ENCODE data around the gene GFOD1.

Gene GFOD1

DNA sequence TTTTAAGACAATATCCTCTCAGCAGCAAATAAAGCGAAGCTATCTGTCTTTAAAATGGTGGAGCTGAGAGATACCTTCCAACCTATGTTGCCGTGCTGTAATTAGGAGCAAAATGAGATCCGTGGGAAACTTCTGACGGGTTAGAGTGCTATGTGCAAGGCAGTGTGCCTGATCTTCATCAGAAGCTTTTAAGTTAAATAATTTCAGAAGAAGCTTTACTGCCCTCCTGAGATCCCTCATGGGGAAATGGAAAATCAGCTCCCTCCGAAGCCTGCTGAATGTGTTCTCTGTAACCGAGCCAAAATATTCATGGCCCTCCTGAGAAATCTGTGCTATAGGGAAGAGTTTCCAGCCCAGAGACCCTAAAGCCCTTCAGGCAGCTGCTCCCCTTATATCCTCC lies 115.3 kb downstream of the GFOD1 start:
- no peak for DNase-seq

DNA sequence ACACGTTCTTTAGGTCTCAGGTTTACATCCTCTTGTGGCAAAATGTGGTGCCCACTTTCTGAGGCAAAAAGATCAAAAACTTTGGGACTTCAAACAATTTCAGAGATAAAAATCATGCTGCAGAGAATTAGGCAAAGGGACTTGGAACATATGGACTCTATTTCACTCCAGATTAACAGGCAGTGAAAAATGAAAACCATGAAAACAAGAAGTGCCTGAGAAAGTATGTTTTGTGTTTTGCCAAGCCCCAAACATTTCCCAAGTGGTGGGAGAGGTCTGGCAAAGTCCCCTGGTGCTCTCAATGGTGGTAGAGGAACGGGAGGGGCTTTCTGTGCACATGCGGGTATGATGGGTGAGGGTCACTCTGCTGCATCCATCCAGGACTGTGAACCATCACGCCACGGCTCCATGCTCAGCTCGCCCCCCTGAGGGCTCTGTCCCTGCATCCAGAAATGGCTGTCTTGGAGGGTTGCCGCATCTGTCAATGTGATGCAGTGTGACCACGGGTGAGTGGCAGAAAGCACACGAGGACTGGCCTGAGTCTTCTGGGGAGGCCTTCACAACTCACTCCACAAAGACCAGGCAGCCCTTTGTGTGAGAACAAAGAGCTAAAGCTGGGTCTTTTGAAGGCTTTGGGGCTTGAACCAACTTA lies 115.9 kb downstream of the GFOD1 start:
- DNase-seq, result no peak

DNA sequence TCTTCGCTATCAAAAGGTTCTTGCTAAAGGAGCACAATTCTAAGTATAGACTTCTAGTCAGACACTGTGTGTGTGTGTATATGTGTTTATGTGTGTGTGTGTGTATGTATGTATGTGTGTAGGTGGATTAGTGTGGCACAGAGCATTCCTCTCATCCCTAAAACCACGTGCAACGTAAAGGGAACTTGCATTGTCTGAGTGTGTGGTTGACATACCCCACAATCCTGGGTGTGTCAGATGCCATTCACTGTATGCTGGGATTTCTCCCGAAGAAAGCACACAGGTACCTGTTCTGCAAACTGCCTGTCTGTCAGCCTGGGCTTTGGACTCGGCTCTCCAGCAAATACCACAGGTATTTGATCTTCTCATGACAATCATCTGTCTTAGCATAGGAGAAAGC lies 116.8 kb downstream of the GFOD1 start:
- no peak for DNase-seq

DNA sequence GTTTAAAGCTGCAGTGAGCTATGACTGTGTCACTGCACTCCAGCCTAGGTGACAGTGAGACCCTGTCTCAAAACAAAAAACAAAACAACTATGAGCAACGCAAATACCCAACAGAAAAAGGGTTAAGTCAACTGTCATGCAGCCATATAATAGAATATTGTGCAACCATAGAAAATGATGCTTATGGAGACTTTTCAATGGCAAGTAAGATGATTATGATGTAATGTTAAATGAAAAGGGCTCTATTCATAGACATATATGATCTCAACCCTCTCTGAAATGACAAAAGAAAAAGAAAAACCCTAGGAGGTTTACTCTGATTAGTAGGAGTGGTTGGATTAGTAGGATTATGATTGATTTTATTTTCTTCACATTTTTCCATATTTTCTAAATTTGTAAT lies 117.8 kb downstream of the GFOD1 start:
- DNase-seq, result no peak

DNA sequence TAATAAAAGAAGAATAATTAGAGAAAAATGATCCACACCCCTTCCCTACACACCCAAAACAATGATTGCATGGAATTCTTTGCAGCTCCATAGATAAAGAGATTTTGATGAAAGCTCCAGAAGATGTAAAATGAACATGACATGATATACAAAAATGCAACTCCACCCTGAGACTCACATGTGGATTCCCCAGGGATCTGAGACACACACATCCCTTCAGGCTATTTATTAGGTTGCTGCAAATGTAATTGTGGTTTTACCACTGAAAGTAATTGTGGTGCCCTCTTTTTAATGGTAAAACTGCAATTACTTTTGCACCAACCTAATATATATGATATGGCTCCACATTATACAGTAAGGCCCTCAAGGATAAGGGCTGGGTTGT lies 118.7 kb downstream of the GFOD1 start:
- DNase-seq, result no peak

DNA sequence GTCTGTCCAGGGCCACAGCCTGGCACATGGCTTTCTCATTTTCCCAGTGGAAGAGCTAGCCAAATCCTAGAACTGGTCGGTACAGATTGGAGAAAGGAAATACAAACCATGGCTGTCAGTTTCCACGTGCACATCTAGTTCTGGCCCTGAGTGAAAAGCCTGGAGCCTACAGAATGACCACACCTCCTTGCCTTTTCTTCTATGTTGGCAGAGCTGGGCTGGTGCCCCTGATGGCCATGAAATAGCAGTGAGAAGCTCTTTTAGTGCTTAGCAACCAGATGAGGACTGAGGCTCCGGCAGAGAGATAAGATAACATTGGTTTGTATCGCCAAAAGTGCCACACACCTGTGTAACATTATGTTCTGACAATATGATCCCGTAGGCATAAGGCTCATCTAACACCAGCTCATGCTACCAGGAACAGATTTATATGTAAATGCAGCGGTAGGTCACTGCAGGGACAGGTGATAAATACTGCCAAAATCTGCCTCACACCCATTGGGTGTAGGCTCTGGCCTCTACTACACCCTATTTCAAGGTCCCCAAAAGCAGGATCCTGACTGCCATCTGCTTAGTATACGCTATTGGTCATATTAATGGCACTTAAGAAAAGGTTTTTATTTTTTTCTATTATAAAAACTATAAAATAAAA lies 119.2 kb downstream of the GFOD1 start:
- DNase-seq, result no peak

DNA sequence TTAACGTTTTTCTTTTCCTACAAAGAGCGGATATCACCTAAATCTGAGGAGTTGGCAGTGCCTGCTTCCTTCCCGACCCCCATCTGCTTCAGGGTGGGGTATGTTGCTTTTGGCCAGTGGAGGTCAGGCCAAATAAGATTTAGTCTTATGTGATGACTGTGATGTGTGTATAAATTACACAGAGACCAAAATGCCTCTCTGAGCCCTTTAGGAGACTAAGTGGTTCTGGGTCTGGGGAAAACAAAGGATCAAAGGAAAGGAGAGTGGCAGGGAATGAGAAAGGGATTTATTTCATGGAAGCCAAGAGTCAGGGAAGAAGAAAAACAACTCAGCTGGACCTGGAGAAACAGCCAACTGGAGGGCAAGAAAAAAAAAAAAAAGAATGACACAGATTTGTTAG lies 120.0 kb downstream of the GFOD1 start:
- DNase-seq, result no peak

DNA sequence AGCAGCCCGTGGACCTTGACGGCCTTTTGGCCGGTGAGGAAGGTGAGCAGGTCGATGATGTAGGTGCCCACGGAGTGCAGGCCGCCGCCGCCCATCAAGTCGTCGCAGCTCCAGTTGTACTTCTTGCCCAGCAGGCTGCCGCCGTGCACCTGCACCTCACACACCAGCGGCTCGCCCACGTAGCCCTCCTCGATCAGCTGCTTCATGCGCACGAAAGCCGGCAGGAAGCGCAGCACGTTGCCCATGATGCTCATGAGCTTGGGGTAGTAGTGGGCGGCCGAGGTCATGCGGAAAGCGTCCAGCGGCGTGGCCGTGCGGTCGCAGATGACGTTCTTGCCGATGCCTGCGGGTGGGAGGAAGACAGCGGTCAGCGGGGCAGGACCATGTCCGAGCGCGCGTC lies 122.1 kb downstream of the GFOD1 start:
- no peak for DNase-seq

DNA sequence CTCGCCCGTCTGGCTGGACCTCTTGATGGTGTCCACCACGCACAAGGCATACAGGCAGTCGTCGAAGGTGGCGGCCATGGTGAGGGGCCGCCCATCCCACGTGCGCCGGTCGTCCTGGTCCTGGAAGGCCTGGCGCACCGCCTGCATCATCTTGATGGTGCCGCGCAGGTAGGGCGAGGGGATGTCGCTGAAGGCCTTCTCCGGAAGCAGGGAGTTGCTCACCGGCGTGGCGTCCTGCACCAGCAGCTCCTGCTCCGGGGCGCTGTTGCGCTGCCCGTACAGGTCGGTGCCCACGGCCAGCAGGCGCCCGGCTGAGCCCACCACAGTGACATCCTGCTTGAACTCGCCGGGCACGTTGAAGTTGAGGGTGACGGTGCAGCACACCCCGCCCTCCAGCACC lies 122.6 kb downstream of the GFOD1 start:
- no peak for DNase-seq

DNA sequence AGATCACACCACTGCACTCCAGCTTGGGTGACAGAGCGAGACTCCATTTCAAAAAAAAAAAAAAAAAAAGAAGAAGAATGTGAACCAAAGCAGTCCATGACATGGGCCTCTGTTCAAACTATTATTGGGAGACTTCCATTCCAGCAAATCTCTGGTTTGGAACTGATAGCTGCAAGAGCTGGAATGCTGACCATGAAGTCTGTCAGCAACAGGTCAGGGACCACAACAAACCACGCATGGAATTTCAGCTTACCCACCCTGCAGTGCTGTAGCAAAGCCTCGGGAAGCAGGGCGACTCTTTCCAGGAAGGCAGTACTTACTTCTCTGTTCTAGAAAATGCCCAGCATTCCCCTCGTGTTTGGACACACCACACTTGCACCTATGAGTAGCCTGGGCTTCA lies 125.0 kb downstream of the GFOD1 start:
- DNase-seq, result no peak

DNA sequence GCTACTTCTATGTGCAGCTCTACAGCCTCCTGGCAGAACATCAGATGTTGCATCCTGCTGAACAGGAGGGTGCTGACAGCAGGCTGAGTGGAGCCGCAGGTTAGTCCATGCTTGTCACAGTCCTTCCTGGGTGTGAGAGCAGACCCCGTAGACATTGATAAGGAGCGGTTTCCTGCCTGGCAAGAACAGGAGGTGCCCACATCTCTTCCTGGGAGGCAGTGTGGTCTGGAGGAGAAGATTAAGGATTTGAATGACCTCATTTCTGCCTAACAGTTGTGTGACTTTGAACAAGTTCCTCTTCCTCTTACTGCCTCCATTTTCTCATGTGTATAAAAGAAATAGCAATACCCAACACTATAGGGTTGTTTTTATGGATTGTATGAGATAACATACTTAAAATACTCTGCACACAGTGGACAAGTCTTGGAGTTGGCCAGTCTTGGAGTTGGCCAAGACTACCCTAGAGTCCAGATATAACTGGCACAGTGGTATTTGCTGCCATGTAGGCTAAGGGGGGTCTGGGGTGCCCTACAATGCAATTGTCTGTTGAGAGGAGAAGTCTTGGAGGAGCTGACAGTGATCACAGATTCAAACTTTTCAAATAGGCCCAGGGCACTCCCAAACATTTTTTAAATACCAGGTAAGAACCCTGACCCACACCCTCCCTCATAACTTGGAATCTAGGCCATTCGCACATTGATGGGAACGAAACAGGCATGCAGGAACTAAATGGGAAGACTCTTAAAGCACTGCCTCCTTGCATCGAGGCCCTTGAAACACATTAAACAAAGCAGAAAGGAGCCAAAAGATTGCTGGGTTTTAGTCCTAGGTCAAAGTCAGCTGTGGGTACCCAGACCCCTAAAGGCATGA lies 126.5 kb downstream of the GFOD1 start:
- DNase-seq, result no peak

DNA sequence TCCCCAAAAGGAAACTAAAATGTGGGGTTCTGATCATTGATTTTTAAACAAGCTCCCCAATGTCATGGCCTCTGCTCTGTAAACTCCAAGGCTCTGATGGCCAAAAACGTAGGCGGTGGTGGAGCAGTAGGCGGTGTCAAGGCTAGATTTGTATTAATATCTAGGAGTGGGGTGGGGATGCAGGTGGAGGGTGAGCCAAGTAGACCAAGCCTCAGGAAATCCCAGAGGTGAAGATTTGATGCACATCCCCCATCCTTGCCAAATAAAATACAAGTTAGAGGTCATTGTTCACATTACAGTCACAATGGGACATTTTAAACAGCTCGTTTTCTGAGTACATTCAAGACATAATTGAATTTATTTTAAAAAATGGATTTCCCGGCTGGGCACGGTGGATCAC lies 128.1 kb downstream of the GFOD1 start:
- DNase-seq, result no peak

DNA sequence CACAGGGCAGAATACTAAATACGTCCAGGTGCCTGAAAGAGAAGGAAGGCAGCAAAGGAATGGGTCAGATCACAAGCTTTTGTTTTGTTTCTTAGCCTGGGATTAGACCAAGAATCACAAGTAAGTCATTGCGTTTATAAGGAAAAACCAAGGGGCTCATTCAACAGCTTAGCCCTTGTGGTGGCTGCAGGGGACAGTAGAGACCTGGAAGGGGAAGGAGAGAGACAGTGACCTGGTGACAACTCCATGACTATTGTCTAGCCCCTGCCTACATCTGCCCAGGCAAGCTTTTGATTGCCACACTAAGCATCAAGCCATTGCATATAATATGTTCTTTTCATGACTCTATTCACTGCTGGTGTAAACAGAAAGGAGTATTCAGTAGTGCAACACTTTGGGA lies 128.9 kb downstream of the GFOD1 start:
- no peak for DNase-seq

DNA sequence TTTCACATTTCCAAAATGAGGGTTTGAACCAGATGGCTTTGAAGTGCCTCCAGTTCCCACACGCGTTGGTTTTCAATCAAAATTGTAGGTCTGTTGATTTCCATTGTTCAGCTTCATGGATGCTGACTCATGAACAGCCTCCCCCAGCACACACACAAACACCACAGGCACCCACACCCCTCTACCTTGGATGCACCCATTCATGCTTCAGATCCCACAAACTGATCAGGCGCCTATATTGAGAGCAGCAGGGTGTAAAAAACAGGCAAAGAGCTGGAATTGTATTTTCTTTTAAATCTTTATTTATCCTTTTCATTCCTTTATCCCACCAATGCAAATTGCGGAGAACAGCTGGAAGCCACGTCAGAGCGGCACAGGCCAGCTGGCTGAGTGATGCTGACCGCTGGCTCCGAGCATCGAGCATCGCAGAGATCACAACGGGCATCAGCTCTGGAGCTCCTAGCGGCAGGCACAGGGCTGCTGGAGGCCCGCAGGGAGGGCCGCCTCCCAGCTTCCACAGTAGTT lies 129.8 kb downstream of the GFOD1 start:
- DNase-seq, result peak; percentile 8

DNA sequence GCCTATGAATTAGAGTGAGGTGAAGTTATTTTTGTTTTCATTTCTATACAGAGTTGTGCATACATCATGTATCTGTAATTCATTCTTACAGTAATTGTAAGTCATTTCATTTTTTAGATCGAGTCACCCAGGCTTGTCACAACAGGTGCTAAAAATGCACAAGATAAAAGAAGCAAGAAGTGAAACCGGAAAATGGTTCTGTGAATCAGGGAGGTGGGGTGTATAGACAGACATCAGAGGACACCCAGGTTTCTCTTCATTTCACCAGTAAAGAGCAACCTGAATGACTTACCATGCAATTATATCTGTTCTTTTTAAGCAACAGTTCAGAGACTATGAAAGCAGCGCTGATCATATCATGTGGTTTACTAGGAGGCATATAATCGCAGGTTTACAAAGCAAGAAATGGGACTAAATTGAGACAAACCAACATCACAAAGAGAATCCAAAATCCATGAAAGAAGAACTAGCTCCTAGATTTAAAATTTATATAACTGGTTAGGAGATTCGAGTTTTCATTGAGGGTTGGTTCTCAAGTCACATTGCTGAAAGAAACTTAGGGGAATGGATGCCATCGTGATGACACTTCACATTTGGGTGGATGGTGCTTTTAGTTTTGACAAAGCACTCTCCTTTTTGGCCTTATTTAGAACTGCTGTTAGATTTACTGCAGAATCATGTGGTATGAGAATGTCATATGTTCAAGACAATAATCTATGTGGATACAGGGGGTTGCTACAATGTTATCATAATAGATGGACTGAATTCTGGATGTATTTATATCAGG lies 131.2 kb downstream of the GFOD1 start:
- no peak for DNase-seq

DNA sequence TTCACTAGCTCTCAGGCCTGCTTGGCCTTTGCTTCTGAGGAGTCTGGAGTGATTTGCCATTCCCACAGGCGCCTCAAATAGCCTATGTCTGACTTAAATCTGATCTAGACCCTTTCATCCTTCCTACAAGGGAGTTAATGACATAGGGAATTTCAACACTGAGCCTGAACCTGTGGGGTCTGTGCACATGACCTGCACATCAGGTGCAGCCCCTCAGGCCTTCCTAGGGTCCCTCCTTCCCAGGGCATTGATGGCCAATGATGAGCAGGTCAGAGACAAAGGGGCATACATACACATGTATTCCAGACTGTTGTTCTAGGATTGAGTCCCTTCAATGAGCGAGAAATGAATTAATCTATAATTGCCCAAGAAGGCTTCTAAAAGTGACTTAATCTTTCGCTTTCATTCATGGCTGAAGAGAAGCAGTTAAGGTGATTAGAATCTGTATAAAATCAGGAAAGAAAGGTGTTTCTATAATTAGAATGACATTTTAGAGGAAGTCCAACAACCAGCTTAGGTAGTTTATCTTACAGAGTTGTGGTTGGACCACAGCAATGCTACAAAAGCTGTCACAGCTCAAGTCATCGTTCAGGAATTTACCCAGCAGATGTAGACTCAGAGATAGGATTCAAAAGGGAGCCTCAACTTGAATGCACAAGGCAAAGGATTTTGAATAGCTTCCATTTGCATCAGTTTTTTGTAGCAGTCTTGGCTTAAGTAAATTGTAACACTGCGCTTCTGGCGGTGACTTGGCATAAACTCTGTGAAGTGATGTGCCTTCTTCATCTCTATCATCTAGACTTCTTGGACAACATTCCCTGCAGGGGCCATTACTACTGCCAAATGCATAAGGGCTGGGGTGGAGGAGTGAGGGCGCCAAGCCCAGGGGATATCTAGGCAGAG lies 132.1 kb downstream of the GFOD1 start:
- no peak for DNase-seq

DNA sequence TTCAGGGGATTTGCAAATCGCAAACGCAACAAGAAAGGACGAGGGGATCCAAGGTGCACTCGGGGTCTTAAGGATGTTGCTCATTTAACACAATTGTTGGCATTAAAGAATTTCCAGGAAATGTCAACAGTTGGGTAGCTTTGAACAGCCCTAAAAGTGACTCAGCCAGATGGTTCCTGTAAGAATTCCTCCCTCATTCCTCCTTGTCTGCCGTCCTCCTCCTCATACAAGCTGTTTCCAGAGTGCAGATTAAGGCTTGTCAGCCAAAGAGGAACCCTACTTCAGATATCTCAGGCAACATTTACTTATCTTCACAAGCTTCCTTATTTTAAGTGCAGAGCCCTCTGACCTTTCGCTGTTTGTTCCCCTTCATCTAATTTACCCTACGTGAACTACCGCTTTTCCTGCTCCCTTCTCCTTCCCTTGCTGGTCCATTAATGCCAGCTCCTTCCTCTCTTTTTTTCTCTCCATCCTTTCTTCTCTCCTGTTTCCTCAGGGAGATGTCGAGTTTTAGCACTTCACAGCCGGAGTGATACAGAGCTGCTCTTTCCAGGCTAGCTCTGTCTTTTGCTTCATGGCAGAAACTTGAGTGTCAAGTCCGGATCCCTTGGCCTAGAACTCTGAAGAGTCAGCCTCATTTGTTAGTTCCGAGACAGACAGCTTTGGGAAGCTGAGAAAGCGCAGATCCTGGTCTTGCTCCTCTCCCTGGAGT lies 132.9 kb downstream of the GFOD1 start:
- no peak for DNase-seq

DNA sequence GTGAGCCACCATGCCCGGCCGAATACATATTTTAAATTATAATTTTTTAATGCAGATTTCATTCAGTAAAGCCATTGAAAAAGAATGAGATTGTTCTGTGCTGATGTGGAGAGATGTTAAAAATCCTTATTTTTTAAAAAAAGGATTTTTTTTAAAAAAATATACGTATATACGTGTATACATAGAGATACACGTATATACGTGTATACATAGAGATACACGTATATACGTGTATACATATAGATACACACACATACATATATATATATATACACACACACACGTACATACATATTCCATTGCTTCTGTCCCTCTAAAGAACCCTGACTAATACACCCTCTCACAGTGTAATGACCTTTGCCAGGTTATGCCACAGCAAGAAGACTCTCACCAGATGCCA lies 135.2 kb downstream of the GFOD1 start:
- DNase-seq, result no peak

DNA sequence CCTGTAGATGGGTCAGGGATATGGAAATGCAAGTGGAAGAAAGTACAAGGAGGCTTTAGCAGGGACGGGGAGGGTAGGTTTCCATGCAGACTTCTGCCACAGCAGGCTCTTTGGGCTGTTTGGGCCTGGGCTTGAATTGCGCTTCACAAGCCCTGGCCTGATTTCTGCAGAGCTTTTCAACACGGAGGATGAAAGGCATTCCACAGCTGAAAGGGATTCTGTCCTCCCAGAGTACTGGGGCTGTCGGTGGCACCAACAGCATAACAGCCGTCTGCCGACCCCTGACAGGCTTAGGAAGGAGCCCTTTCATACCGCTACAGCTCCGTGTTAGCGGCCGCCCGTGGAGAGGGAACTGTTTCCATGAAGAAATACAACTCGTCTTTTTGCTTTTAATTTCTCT lies 136.1 kb downstream of the GFOD1 start:
- DNase-seq, result no peak

DNA sequence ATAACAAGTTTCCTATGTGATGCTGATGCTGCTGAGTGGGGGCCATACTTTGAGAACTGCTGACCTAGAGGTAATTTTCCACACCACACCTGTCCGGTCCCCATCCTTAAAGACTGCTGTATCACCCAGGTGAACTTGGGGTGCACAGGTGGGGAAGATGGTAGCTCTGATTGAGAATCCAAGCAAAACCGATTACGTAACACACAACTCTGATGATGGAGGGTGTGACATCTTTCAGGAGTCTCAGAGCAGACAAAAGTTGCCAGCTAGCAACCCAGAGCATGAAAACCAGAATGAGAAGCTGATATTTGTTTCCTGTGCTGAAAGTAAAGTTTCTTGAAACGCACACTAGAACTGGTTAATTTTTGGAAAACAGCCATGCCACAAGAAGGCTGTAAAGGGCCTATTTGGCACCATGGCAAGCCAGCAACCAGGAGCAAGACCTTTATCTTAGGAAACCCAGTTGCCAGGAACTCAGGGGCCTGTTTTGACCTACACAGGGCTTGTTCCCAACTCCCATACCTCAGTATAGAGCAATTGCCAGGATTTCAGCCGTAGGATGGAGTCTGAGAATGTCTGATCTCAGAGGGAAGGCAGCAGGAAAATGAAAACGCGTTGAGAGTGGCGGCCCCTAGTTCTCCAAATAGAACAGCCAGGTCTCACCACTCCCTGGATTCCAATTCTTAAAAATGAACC lies 137.4 kb downstream of the GFOD1 start:
- DNase-seq, result no peak
